IMR-90 (cell line): Measurements from ENCODE around the gene COPZ2.

Source experiments
- CEBPB ChIP-seq: IDR thresholded peaks from 2 replicates; pipeline ENCODE4 v1.6.1; 2012; ENCODE audit warnings: low read depth, low read length, improper control_type of control experiment
- MAZ ChIP-seq: IDR thresholded peaks from 2 replicates; pipeline ENCODE4 v1.6.1; 2012; ENCODE audit warnings: low read depth, mild to moderate bottlenecking, low read length, improper control_type of control experiment, moderate library complexity, borderline replicate concordance
- POLR2A ChIP-seq: IDR thresholded peaks from 2 replicates; pipeline ENCODE4 v1.6.1; 2012; ENCODE audit warnings: mild to moderate bottlenecking, low read depth, low read length
- TF ChIP-seq, protein P1 (sequence below): conservative IDR thresholded peaks from 2 replicates; pipeline ENCODE4 v1.5.1; 2012; ENCODE audit warnings: mild to moderate bottlenecking, low read depth, low read length, improper control_type of control experiment

DNA sequence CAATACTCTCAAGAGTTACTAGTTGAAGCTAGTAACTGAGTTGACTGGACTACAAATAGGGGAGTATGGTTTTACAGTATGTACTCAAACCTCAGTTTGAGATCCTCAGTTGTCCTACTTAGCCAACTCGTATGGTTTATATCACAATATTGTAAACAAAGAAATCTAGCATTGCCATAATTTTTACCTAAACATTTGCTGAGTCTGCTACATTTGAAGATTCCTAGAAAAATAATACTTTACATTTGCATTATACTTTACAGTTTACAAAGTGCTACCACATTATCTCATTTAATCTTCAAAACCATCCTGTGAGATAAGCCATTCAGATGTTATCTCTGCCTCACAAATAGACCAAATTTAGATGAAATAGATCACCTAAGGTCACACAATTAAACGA is 47.3 kb upstream of the COPZ2 start:
- TF ChIP-seq, protein P1, sequence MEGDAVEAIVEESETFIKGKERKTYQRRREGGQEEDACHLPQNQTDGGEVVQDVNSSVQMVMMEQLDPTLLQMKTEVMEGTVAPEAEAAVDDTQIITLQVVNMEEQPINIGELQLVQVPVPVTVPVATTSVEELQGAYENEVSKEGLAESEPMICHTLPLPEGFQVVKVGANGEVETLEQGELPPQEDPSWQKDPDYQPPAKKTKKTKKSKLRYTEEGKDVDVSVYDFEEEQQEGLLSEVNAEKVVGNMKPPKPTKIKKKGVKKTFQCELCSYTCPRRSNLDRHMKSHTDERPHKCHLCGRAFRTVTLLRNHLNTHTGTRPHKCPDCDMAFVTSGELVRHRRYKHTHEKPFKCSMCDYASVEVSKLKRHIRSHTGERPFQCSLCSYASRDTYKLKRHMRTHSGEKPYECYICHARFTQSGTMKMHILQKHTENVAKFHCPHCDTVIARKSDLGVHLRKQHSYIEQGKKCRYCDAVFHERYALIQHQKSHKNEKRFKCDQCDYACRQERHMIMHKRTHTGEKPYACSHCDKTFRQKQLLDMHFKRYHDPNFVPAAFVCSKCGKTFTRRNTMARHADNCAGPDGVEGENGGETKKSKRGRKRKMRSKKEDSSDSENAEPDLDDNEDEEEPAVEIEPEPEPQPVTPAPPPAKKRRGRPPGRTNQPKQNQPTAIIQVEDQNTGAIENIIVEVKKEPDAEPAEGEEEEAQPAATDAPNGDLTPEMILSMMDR, result no peak
- TF ChIP-seq POLR2A, result no peak
- TF ChIP-seq MAZ, result no peak
- TF ChIP-seq CEBPB, result no peak
